Neural cell (in vitro differentiated cells): ENCODE data around the gene ACTRT1.

Experiments
- CTCF ChIP-seq: fragments of 450-650 bp; IDR thresholded peaks from 2 replicates; pipeline ENCODE4 v1.5.1; 2014; ENCODE audit warnings: antibody characterized with exemption, mild to moderate bottlenecking, moderate library complexity; ENCODE audit not compliant: poor library complexity, severe bottlenecking
- EP300 ChIP-seq: fragments of 450-650 bp; conservative IDR thresholded peaks from 2 replicates; pipeline ENCODE4 v1.6.1; 2014; ENCODE audit warnings: antibody characterized with exemption, mild to moderate bottlenecking, moderate library complexity; ENCODE audit not compliant: poor library complexity, severe bottlenecking
- POLR2AphosphoS5 ChIP-seq: IDR thresholded peaks from 2 replicates; pipeline ENCODE4 v1.6.1; 2012
- REST ChIP-seq: IDR thresholded peaks from 2 replicates; pipeline ENCODE4 v1.6.1; 2012; ENCODE audit warnings: borderline replicate concordance

GRCh38 chrX:128078545-128078944, 26.3 kb upstream of the ACTRT1 start:
- TF ChIP-seq CTCF (no peak), REST (no peak), EP300 (no peak), POLR2AphosphoS5 (no peak)
